Neutrophil (primary cell): ENCODE results near the gene MID2.

ENCODE experiments used
- H3K27ac ChIP-seq: fragments of 200-600 bp; sonication (generic); 2 replicates; pipeline ENCODE4 v1.5.1; 2016; ENCODE audit warnings: mild to moderate bottlenecking, moderate library complexity
- H3K27me3 ChIP-seq: fragments of 200-600 bp; sonication (generic); 2 replicates; pipeline ENCODE4 v1.6.0; 2016; ENCODE audit warnings: mild to moderate bottlenecking
- H3K36me3 ChIP-seq: fragments of 200-600 bp; sonication (generic); 2 replicates; pipeline ENCODE4 v1.5.1; 2017
- H3K4me1 ChIP-seq, 2 experiments: fragments of 200-600 bp in 1 of 2; sonication (generic) in 1 of 2; 1 replicate in 1 of 2; 2 replicates in 1 of 2; pipeline versions ENCODE4 v1.5.1 to v1.6.1; 2013 to 2016; ENCODE audit warnings: low read depth in 1 of 2, low read length in 1 of 2, mild to moderate bottlenecking in 1 of 2, moderate library complexity in 1 of 2; ENCODE audit not compliant: control insufficient read depth in 1 of 2, insufficient read depth in 1 of 2
- H3K4me3 ChIP-seq, 2 experiments: fragments of 200-600 bp in 1 of 2; sonication (generic) in 1 of 2; 1 replicate in 1 of 2; 2 replicates in 1 of 2; pipeline ENCODE4 v1.5.1; 2013 to 2016; ENCODE audit warnings: low read depth in 1 of 2, low read length in 1 of 2, mild to moderate bottlenecking in 1 of 2, moderate library complexity in 1 of 2
- H3K9me3 ChIP-seq: fragments of 200-600 bp; sonication (generic); 2 replicates; pipeline ENCODE4 v1.5.1; 2016
- CTCF ChIP-seq: fragments of 200-600 bp; sonication (generic); IDR thresholded peaks from 2 replicates; pipeline ENCODE4 v1.5.1; 2016; ENCODE audit warnings: antibody characterized with exemption

The MID2 gene

DNA sequence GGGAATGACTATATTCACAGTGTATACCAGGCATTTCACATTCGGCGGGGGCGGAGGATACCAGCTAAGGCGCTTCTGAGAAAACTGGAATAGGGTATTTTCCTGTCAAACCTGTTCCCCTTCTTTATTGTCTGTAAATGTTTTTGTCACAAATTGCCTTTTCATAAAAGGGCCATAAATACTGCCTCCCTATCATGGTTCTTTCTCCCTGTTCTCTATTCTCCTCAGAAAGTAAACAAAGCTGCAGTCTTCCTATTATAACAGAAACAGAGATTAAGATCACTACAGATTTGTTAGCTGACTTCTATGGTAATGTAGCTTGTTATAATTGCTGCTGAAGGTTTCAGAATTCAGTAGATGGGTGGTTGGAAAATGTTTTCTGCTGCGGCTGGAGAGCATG, 32.2 kb downstream of the MID2 start:
- no peak overlapping the region for H3K27ac ChIP-seq
- no peaks in the 10 kb centered on the region for H3K9me3 ChIP-seq
- no peaks in the 10 kb centered on the region for H3K27me3 ChIP-seq
- H3K36me3 ChIP-seq: no peaks in the 10 kb centered on the region
- H3K4me1 ChIP-seq: no peaks in the 10 kb centered on the region
- H3K4me3 ChIP-seq: no peak overlapping the region
- TF ChIP-seq CTCF: no peak

- TF ChIP-seq CTCF: no peak
- Histone ChIP-seq H3K9me3 (no peaks in the 10 kb centered on the region), H3K4me1 (no peaks in the 10 kb centered on the region), H3K36me3 (no peaks in the 10 kb centered on the region), H3K27ac (no peak overlapping the region), H3K27me3 (no peaks in the 10 kb centered on the region), H3K4me3 (no peak overlapping the region)
These were observed 35.4 kb downstream of the MID2 start for GRCh38 chrX:107861056-107861455.

DNA sequence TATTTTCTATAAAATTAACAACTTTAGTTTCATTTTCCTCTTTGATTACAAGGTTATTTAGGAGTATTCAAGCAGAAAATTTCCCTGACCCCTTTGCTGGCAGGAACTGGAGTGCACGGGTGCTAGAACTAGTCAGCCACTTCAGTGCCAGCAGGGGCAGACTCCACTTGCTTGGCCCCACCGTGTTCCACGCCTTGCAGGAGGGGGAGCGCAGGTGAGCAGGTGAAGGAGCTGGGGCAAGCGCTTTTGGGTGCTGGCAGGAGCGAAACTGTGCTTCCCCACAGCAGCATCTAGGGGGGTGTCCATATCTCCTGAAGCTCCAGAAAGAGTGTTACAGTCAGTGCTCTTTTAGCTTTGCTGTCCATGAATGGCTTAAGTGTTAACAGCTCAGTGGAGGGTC, 45.5 kb downstream of the MID2 start:
- Histone ChIP-seq H3K36me3 (no peaks in the 10 kb centered on the region), H3K4me1 (no peaks in the 10 kb centered on the region), H3K27ac (no peak overlapping the region), H3K4me3 (no peak overlapping the region), H3K9me3 (no peaks in the 10 kb centered on the region), H3K27me3 (no peaks in the 10 kb centered on the region)
- no peak for TF ChIP-seq CTCF

DNA sequence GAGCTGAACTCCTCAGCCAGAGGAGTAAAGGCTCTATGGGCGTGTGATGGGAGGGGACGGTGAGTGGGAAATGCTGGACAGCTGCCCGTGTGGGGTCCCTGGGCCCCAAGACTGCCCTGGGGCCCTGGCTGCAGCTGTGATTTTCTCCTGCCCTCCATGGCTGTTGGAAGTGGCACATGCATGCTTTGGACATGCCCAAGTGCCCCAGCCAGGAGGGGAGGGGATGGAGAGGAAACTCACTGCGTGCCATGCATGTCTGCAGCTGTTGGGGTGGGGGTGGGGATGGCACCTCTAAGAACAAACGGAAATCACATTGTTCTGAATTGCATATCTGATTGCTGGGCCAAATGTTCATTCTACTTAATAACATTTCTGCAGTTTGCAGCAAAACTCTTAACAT, 52.4 kb downstream of the MID2 start:
- H3K36me3 ChIP-seq: no peaks in the 10 kb centered on the region
- no peak overlapping the region for H3K4me3 ChIP-seq
- no peaks in the 10 kb centered on the region for H3K4me1 ChIP-seq
- no peaks in the 10 kb centered on the region for H3K27me3 ChIP-seq
- no peaks in the 10 kb centered on the region for H3K9me3 ChIP-seq
- TF ChIP-seq CTCF: no peak
- H3K27ac ChIP-seq: no peak overlapping the region

GRCh38 chrX:107880054-107880610, 54.5 kb downstream of the MID2 start:
- no peaks in the 10 kb centered on the region for H3K36me3 ChIP-seq
- no peak overlapping the region for H3K27ac ChIP-seq
- H3K4me1 ChIP-seq: no peaks in the 10 kb centered on the region
- TF ChIP-seq CTCF: no peak
- no peaks in the 10 kb centered on the region for H3K27me3 ChIP-seq
- H3K4me3 ChIP-seq: no peak overlapping the region
- H3K9me3 ChIP-seq: no peaks in the 10 kb centered on the region

GRCh38 chrX:107894038-107894437, 68.4 kb downstream of the MID2 start:
- H3K4me3 ChIP-seq: no peak overlapping the region
- TF ChIP-seq CTCF: peak; percentile 37
- no peaks in the 10 kb centered on the region for H3K9me3 ChIP-seq
- no peak overlapping the region for H3K27ac ChIP-seq
- no peaks in the 10 kb centered on the region for H3K4me1 ChIP-seq
- no peaks in the 10 kb centered on the region for H3K27me3 ChIP-seq
- no peaks in the 10 kb centered on the region for H3K36me3 ChIP-seq
